ENCODE results near the gene CHST11.
A peak's percentile ranks its signal among the peaks of the same experiment; 100 is the strongest.

Gene CHST11

DNA sequence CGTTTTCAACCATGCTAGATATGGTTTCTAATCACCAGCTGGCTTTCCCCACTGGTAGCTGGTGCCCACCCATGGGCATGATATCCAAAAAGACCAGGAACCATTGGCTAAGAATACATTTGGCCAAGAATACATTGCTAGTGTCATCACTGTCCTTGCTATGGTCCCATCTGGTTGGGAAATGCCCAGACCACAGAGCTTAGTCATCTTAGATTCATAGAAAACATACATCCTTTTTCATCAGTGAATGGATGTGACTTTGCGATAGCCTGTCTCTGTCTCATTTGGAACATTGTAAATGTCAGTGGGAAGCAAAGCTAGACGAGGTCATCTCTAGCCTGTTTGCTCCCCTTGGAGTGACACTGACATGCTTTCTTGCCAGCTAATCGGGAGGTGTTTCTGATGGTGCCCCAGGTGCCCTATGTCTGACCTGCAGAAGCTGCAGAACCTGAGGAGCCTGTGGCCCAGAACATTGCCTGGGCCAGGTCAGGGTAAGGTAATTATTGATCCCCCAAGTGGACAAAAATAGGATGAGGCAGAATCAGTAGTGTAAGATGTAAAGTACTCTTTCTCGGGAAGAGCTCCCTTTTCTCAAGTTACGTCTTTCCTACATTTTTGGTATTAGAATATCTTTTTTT is 306.5 kb downstream of the CHST11 start:
- TF ChIP-seq, protein P1, sequence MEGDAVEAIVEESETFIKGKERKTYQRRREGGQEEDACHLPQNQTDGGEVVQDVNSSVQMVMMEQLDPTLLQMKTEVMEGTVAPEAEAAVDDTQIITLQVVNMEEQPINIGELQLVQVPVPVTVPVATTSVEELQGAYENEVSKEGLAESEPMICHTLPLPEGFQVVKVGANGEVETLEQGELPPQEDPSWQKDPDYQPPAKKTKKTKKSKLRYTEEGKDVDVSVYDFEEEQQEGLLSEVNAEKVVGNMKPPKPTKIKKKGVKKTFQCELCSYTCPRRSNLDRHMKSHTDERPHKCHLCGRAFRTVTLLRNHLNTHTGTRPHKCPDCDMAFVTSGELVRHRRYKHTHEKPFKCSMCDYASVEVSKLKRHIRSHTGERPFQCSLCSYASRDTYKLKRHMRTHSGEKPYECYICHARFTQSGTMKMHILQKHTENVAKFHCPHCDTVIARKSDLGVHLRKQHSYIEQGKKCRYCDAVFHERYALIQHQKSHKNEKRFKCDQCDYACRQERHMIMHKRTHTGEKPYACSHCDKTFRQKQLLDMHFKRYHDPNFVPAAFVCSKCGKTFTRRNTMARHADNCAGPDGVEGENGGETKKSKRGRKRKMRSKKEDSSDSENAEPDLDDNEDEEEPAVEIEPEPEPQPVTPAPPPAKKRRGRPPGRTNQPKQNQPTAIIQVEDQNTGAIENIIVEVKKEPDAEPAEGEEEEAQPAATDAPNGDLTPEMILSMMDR (IDR thresholded peaks at IDR 0.05; ENCODE audit: borderline replicate concordance, control extremely low read depth, extremely low read depth, insufficient read depth, missing control alignments), result no peak
- in situ Hi-C loops (cut with MboI; ENCODE audit: low sequenced_read_pairs, unreplicated experiment), result no loop called here
- DNase-seq (ENCODE audit: low spot score), result peak; percentile 31

DNA sequence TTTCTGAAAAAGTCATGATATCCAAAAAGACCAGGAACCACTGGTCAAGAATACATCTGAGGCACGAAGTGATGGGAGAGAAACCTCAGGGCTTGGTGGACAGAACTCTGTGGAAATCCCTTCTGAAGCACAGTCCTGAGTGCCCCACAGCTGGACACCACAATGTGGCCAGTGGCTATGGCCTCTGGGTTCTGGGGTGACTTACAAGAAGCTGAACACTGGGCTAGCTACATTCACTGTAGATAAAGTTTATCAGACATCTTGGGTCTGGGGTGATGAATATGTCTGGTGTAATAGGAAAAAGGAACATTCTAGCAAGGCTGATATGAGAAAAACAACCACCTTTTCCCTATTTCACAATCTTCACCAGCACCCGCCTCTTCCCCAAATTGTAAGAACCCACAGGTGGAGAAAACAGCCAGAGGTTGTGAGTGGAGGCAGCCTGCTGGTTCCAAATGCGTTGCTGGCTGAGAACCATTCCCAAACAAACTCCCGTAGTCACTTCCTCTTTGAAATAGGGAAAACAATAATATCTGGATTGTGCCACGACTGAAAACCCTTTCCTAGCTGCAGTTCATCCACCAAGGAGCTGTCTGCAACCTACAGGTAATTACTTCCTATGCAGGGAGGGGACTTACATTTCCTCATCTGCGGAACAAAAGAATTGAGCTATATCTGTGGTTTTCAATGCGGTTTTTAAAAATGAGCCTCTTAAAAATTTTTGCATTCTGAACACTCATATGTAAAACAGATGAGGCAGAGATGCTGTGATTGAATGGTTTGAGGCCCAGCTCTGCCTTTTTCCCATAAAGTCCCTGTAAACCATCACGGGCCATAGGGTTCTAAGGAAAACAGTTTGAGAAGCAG is 307.7 kb downstream of the CHST11 start:
- peak; percentile 17 for DNase-seq (ENCODE audit: low spot score)
- in situ Hi-C loops (cut with MboI; ENCODE audit: low sequenced_read_pairs, unreplicated experiment), result no loop called here

DNA sequence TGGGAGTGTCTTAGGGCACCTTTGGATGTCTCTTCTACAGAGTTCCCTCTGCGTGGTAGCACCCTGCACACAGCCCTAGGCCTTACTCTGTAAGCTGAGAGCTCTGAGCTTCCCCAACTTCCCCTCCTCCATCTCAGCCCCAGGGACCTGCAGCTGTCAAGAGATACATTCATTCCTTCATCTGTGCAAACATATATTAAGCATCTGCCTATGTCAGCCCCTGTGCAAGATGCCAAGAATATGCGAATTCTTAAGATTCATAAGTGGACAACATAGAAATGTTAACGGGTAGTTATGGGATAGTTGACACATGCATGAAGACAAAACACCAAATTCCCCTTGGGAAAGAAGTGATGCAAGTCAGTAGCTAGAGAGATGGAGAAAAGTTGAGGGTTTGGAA is 310.5 kb downstream of the CHST11 start:
- no peak for DNase-seq (ENCODE audit: low spot score)
- in situ Hi-C loops (cut with MboI; ENCODE audit: low sequenced_read_pairs, unreplicated experiment), result no loop called here
- TF ChIP-seq, protein P1 (IDR thresholded peaks at IDR 0.05; ENCODE audit: borderline replicate concordance, control extremely low read depth, extremely low read depth, insufficient read depth, missing control alignments), result no peak

More for the DNA sequence above, 307.7 kb downstream of the CHST11 start:
- TF ChIP-seq, protein P1 (IDR thresholded peaks at IDR 0.05; ENCODE audit: borderline replicate concordance, control extremely low read depth, extremely low read depth, insufficient read depth, missing control alignments), result no peak

DNA sequence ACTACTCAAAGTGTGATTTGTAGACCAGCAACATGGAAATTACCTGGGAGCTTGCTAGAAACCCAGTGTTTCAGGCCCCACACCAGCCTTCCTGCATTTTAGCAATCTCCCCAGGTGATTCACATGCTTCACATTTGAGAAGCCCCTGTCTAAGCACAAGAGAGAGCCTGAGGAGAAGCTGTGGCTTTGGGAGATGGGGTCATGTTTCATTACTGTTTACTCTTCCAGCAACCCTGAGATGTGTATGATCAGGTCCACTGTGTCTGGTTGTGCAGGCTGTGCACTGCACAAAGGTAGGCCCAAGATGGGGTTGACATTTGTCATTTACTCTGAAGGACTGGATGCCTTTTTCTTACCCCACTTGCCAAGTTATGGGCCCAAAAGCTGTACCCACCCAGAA is 311.3 kb downstream of the CHST11 start:
- DNase-seq (ENCODE audit: low spot score), result no peak
- TF ChIP-seq, protein P1 (IDR thresholded peaks at IDR 0.05; ENCODE audit: borderline replicate concordance, control extremely low read depth, extremely low read depth, insufficient read depth, missing control alignments), result no peak
- in situ Hi-C loops (cut with MboI; ENCODE audit: low sequenced_read_pairs, unreplicated experiment), result no loop called here

DNA sequence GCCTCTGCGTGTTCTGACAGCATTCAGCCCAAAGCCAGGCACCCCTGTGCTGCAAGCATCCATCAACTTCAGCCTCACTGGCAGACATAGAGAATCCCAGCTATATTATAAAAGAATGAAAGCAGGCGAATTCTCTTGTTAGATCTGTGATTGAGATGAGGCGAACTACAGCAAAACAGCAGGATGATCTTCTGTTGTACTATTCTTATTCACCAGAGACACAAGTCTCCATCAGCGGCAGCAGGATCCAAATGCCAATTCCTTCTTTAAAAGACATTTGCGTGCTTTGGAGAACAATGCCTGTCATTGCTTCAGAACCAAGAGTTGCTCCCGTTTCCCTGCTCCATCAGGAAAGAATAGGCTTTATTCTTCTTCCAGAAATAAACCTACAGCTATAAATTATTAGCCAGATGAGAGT is 312.4 kb downstream of the CHST11 start:
- no peak for DNase-seq (ENCODE audit: low spot score)
- in situ Hi-C loops (cut with MboI; ENCODE audit: low sequenced_read_pairs, unreplicated experiment), result no loop called here
- TF ChIP-seq, protein P1 (IDR thresholded peaks at IDR 0.05; ENCODE audit: borderline replicate concordance, control extremely low read depth, extremely low read depth, insufficient read depth, missing control alignments), result no peak

DNA sequence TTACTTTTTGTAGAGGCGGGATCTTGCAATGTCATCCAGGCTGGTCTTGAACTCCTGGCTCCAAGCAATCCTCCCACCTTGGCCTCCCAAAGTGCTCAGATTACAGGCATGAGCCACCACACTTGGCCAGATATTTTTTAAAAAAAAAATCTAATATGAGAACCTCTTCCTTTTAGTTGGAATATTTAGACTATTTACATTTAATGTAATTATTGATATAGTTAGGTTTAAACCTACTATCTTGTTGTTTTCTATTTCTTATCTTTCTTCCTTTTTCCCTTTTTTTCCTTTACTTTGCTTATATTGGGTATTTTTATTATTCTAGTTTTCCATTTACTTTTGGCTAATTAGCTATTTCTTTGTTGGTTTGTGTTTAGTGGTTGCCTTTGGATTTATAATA is 315.6 kb downstream of the CHST11 start:
- in situ Hi-C loops (cut with MboI; ENCODE audit: low sequenced_read_pairs, unreplicated experiment), result no loop called here
- no peak for DNase-seq (ENCODE audit: low spot score)
- TF ChIP-seq, protein P1 (IDR thresholded peaks at IDR 0.05; ENCODE audit: borderline replicate concordance, control extremely low read depth, extremely low read depth, insufficient read depth, missing control alignments), result no peak
